GM18517 (cell line): Measurements from ENCODE around the gene CNTN5.
"Not testable (repeated sequence)": the region's sequence is repeated elsewhere in the genome, so short reads cannot be mapped to it uniquely, and the experiment has no call there.

Source experiments
- ATAC-seq: cut with Tn5 transposase; IDR thresholded peaks from one replicate; pipeline ENCODE4 v1.9.1; 2021; ENCODE audit warnings: mild to moderate bottlenecking, moderate library complexity; ENCODE audit not compliant: unreplicated experiment

CNTN5 gene

GRCh38 chr11:99706848-99707247 lies 686.1 kb downstream of the CNTN5 start:
- no peak for ATAC-seq

- ATAC-seq: no peak
Observed at GRCh38 chr11:99708928-99709672, 688.4 kb downstream of the CNTN5 start.

GRCh38 chr11:99716302-99716701 lies 695.6 kb downstream of the CNTN5 start:
- no peak for ATAC-seq

- ATAC-seq: no peak
Observed at GRCh38 chr11:99718291-99718690, 697.5 kb downstream of the CNTN5 start.

GRCh38 chr11:99739464-99740089 lies 718.8 kb downstream of the CNTN5 start:
- no peak for ATAC-seq

GRCh38 chr11:99742501-99742900 lies 721.8 kb downstream of the CNTN5 start:
- ATAC-seq: no peak

GRCh38 chr11:99759787-99760186 lies 739.0 kb downstream of the CNTN5 start:
- no peak for ATAC-seq

GRCh38 chr11:99766811-99767210 lies 746.1 kb downstream of the CNTN5 start:
- ATAC-seq: no peak

- ATAC-seq: no peak
Observed at GRCh38 chr11:99773646-99774045, 752.9 kb downstream of the CNTN5 start.

- ATAC-seq: no peak
Observed at GRCh38 chr11:99781074-99781473, 760.3 kb downstream of the CNTN5 start.

- ATAC-seq: no peak
Observed at GRCh38 chr11:99791354-99791753, 770.6 kb downstream of the CNTN5 start.

GRCh38 chr11:99795999-99796398 lies 775.2 kb downstream of the CNTN5 start:
- no peak for ATAC-seq

- no peak for ATAC-seq
Observed at GRCh38 chr11:99803501-99803900, 782.8 kb downstream of the CNTN5 start.

- no peak for ATAC-seq
Observed at GRCh38 chr11:99812516-99812915, 791.8 kb downstream of the CNTN5 start.

- ATAC-seq: no peak
Observed at GRCh38 chr11:99814021-99814420, 793.3 kb downstream of the CNTN5 start.

- ATAC-seq: no peak
Observed at GRCh38 chr11:99814738-99815137, 794.0 kb downstream of the CNTN5 start.

- no peak for ATAC-seq
Observed at GRCh38 chr11:99818991-99819390, 798.2 kb downstream of the CNTN5 start.

GRCh38 chr11:99822846-99823565 lies 802.3 kb downstream of the CNTN5 start:
- ATAC-seq: no peak

- not testable (repeated sequence) for ATAC-seq
Observed at GRCh38 chr11:99836739-99837138, 816.0 kb downstream of the CNTN5 start.

GRCh38 chr11:99841885-99842284 lies 821.1 kb downstream of the CNTN5 start:
- no peak for ATAC-seq

GRCh38 chr11:99865951-99866350 lies 845.2 kb downstream of the CNTN5 start:
- ATAC-seq: no peak

GRCh38 chr11:99881610-99882009 lies 860.9 kb downstream of the CNTN5 start:
- no peak for ATAC-seq
